ENCODE data around the gene MYO1E. TPM values are rescaled to one million over a fixed set of nuclear protein-coding genes. Genes with fewer than 3 reads are reported as not detected.

The MYO1E gene
- total RNA-seq, 2 experiments from 2014 or later: 1.5 to 26.5 TPM

DNA sequence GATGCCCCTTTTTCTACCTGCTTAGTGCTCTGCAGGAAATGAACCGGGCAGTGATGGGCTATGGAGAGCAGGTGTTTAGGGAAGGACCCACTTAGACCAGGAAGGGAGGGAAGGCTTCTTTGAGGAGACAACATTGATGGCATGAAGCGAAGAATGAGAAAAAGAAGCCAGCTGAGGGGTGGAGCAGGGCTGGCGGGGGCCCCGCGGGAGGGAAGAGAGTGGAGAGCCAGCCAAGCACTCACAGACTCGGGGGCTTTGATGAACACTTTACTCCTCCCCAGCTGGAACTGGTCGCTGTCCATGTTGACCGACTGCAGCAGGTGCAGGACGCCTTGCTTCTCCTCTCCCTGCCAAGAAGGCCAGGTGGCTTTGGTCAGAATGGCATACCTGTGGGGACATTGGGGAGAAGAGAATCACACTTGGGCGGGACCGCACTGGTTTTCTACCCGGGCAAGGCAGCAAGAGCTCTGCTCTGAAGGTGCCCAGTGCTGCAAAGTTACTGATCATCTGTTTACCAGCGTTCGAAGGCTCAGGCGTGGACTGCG, 194.4 kb downstream of the MYO1E start:
- POLR2A ChIA-PET: interaction anchor here (0.6 kb wide), 1 partner anchor 177 kb away, joined by 3 read pairs; no protein-coding TSS in a partner anchor
- Histone ChIP-seq H2AFZ (ENCODE audit: low read length) (no peak overlapping the region), H3K79me2 (ENCODE audit: insufficient read depth, low read depth, low read length) (no peaks in the 10 kb centered on the region), H3K4me3 (ENCODE audit: low read depth, low read length, poor library complexity, severe bottlenecking) (no peak overlapping the region), H3K4me2 (ENCODE audit: low read length) (no peak overlapping the region), H3K27ac (ENCODE audit: low read depth, low read length, poor library complexity, severe bottlenecking) (no peak overlapping the region), H4K20me1 (ENCODE audit: insufficient read depth, low read length) (no peaks in the 10 kb centered on the region), H3K9me3 (ENCODE audit: low read length) (peaks cover 8% of the 10 kb centered on the region), H3K9me2 (ENCODE audit: insufficient read depth, low read length) (no peaks in the 10 kb centered on the region), H3K4me1 (ENCODE audit: insufficient read depth, low read length, poor library complexity, severe bottlenecking) (no peaks in the 10 kb centered on the region), H3K36me3 (ENCODE audit: insufficient read depth, low read length) (no peaks in the 10 kb centered on the region)
- no TSS peak for BruUV-seq (replicated peaks)
- no peak for DNase-seq (ENCODE audit: low spot score)
- intact Hi-C loops (cut with micrococcal nuclease; ENCODE audit: unreplicated experiment): no loop called here
- CTCF ChIA-PET (ENCODE audit: unreplicated experiment): no interaction called here
- TF ChIP-seq, protein P1, sequence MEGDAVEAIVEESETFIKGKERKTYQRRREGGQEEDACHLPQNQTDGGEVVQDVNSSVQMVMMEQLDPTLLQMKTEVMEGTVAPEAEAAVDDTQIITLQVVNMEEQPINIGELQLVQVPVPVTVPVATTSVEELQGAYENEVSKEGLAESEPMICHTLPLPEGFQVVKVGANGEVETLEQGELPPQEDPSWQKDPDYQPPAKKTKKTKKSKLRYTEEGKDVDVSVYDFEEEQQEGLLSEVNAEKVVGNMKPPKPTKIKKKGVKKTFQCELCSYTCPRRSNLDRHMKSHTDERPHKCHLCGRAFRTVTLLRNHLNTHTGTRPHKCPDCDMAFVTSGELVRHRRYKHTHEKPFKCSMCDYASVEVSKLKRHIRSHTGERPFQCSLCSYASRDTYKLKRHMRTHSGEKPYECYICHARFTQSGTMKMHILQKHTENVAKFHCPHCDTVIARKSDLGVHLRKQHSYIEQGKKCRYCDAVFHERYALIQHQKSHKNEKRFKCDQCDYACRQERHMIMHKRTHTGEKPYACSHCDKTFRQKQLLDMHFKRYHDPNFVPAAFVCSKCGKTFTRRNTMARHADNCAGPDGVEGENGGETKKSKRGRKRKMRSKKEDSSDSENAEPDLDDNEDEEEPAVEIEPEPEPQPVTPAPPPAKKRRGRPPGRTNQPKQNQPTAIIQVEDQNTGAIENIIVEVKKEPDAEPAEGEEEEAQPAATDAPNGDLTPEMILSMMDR (conservative IDR thresholded peaks at IDR 0.05; ENCODE audit: low read length): no peak
- TF ChIP-seq EZH2phosphoT487 (IDR thresholded peaks at IDR 0.05; ENCODE audit: borderline replicate concordance, low read depth, low read length): no peak

DNA sequence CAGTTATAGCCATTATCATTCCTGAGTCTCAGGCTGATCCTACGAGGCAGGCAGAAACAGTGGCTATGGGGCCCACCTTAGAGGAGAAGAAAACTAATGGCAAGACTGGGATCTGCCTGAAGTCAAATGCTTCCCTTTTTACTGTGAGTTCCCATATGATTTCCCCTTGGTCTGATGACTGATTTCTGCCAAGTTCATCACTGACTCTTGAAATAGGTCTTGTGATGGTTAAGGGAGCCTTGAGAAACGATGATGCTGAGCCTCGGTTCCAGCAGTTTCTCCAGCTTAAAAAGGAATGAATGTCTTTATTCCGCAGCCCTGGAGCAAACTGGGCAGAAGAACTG, 195.4 kb downstream of the MYO1E start:
- Histone ChIP-seq H3K9me2 (ENCODE audit: insufficient read depth, low read length) (no peaks in the 10 kb centered on the region), H3K27ac (ENCODE audit: low read depth, low read length, poor library complexity, severe bottlenecking) (no peak overlapping the region)

DNA sequence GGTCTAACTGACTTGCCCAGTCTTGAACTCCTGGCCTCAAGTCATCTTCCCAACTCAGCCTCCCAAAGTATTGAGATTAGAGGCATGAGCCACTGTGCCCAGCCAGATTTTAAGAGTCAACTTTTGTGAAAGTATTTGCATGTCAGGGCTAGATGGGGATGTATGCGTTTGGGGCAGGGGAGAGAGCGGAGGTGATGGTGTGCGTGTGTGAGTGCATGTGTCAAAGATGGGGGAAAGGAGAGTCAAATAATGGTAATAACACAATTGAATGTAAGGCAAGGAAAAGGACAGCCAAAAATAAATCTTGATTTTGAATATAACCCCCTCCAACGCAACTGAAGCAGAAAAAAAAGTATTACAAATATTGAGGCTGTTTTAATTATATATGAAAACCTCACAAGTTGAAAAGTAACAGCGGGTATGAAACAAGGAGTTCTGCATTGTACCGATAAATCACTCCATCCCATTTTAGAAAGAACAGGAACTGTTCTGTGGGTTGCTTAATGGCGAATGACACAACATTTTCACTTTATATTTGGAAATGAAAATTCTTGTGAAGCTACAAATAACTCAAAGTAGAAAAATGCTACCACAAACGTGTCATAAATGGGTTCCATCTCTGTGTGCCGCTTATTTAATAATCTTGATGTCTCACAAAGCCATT, 195.9 kb downstream of the MYO1E start:
- TF ChIP-seq EZH2phosphoT487 (IDR thresholded peaks at IDR 0.05; ENCODE audit: borderline replicate concordance, low read depth, low read length): no peak
- TF ChIP-seq, protein P1 (conservative IDR thresholded peaks at IDR 0.05; ENCODE audit: low read length): no peak
- POLR2A ChIA-PET: no interaction called here
- Histone ChIP-seq H3K36me3 (ENCODE audit: insufficient read depth, low read length) (no peaks in the 10 kb centered on the region), H4K20me1 (ENCODE audit: insufficient read depth, low read length) (no peaks in the 10 kb centered on the region), H3K4me3 (ENCODE audit: low read depth, low read length, poor library complexity, severe bottlenecking) (no peak overlapping the region), H3K9me2 (ENCODE audit: insufficient read depth, low read length) (no peaks in the 10 kb centered on the region), H3K4me2 (ENCODE audit: low read length) (no peak overlapping the region), H3K4me1 (ENCODE audit: insufficient read depth, low read length, poor library complexity, severe bottlenecking) (no peaks in the 10 kb centered on the region), H3K9me3 (ENCODE audit: low read length) (peaks cover 6% of the 10 kb centered on the region), H3K79me2 (ENCODE audit: insufficient read depth, low read depth, low read length) (no peaks in the 10 kb centered on the region), H3K27ac (ENCODE audit: low read depth, low read length, poor library complexity, severe bottlenecking) (no peak overlapping the region), H2AFZ (ENCODE audit: low read length) (no peak overlapping the region)
- BruUV-seq (replicated peaks): no TSS peak
- no peak for DNase-seq (ENCODE audit: low spot score)
- CTCF ChIA-PET (ENCODE audit: unreplicated experiment): no interaction called here
- intact Hi-C loops (cut with micrococcal nuclease; ENCODE audit: unreplicated experiment): no loop called here

More for the DNA sequence above, 195.4 kb downstream of the MYO1E start:
- H3K4me2 ChIP-seq (ENCODE audit: low read length): no peak overlapping the region
- ChIA-PET CTCF (ENCODE audit: unreplicated experiment) (no interaction called here), POLR2A (no interaction called here)
- no peak overlapping the region for H3K4me3 ChIP-seq (ENCODE audit: low read depth, low read length, poor library complexity, severe bottlenecking)
- no TSS peak for BruUV-seq (replicated peaks)
- H3K79me2 ChIP-seq (ENCODE audit: insufficient read depth, low read depth, low read length): no peaks in the 10 kb centered on the region
- no peaks in the 10 kb centered on the region for H4K20me1 ChIP-seq (ENCODE audit: insufficient read depth, low read length)
- H3K4me1 ChIP-seq (ENCODE audit: insufficient read depth, low read length, poor library complexity, severe bottlenecking): no peaks in the 10 kb centered on the region
- intact Hi-C loops (cut with micrococcal nuclease; ENCODE audit: unreplicated experiment): no loop called here
- H3K36me3 ChIP-seq (ENCODE audit: insufficient read depth, low read length): no peaks in the 10 kb centered on the region
- H2AFZ ChIP-seq (ENCODE audit: low read length): no peak overlapping the region
- no peak for TF ChIP-seq EZH2phosphoT487 (IDR thresholded peaks at IDR 0.05; ENCODE audit: borderline replicate concordance, low read depth, low read length)
- TF ChIP-seq, protein P1 (conservative IDR thresholded peaks at IDR 0.05; ENCODE audit: low read length): no peak
- H3K9me3 ChIP-seq (ENCODE audit: low read length): peaks cover 8% of the 10 kb centered on the region
- no peak for DNase-seq (ENCODE audit: low spot score)

All from OCI-LY7 (cell line).